Activated gamma-delta T cell treated with Interleukin-2 at 50 U/mL for 16 hours (primary cell): ENCODE measurements around the gene ZNF200.
A peak's percentile ranks its signal among the peaks of the same experiment; 100 is the strongest.
"Not testable (repeated sequence)": the region's sequence is repeated elsewhere in the genome, so short reads cannot be mapped to it uniquely, and the experiment has no call there.

ENCODE experiments used
- DNase-seq: peaks from one replicate; pipeline ENCODE4 v3.0.0-alpha.2; 2020

ZNF200 gene

GRCh38 chr16:3234857-3235561, at the start of gene ZNF200:
Gene ZNF200, minus strand, starts transcription at chr16:3235158. Its CDS starts 1,403 bp downstream, at chr16:3233755.
- peak; percentile 90 for DNase-seq

GRCh38 chr16:3283543-3284447, 48.8 kb upstream of the ZNF200 start:
- DNase-seq, result no peak

- DNase-seq, result peak; percentile 88
Observed at GRCh38 chr16:3282730-3283542, 48.0 kb upstream of the ZNF200 start, which contains the start of gene ZNF263. Gene ZNF263, plus strand, starts transcription at chr16:3283491. Its CDS starts 328 bp downstream, at chr16:3283819.

- DNase-seq, result no peak
Observed at GRCh38 chr16:3282103-3282729, 47.3 kb upstream of the ZNF200 start.

- no peak for DNase-seq
Observed at GRCh38 chr16:3281222-3281820, 46.4 kb upstream of the ZNF200 start.

- DNase-seq, result no peak
Observed at GRCh38 chr16:3276679-3277078, 41.7 kb upstream of the ZNF200 start.

GRCh38 chr16:3274947-3275346, 40.0 kb upstream of the ZNF200 start:
- DNase-seq, result no peak

GRCh38 chr16:3274490-3274889, 39.5 kb upstream of the ZNF200 start:
- no peak for DNase-seq

- not testable (repeated sequence) for DNase-seq
Observed at GRCh38 chr16:3271281-3271680, 36.3 kb upstream of the ZNF200 start.

GRCh38 chr16:3270718-3271117, 35.8 kb upstream of the ZNF200 start:
- not testable (repeated sequence) for DNase-seq

GRCh38 chr16:3268294-3268693, 33.3 kb upstream of the ZNF200 start:
- no peak for DNase-seq

- no peak for DNase-seq
Observed at GRCh38 chr16:3266873-3267537, 32.0 kb upstream of the ZNF200 start.

GRCh38 chr16:3264137-3265036, 29.4 kb upstream of the ZNF200 start:
- peak; percentile 96 for DNase-seq

- DNase-seq, result no peak
Observed at GRCh38 chr16:3262517-3262916, 27.6 kb upstream of the ZNF200 start.

- DNase-seq, result no peak
Observed at GRCh38 chr16:3259836-3260235, 24.9 kb upstream of the ZNF200 start.

GRCh38 chr16:3256866-3257465, 22.0 kb upstream of the ZNF200 start:
- no peak for DNase-seq

GRCh38 chr16:3256146-3256865, 21.3 kb upstream of the ZNF200 start, which contains the start of gene MEFV:
Gene MEFV, minus strand, starts transcription at chr16:3256633. Its CDS starts 46 bp downstream, at chr16:3256587.
- DNase-seq, result no peak

- DNase-seq, result no peak
Observed at GRCh38 chr16:3254309-3254708, 19.4 kb upstream of the ZNF200 start.

- no peak for DNase-seq
Observed at GRCh38 chr16:3252967-3253366, 18.0 kb upstream of the ZNF200 start.
